HG02970 (cell line): ENCODE results near the gene FMC1.

Experiments
- ATAC-seq: cut with Tn5 transposase; IDR thresholded peaks from one replicate; pipeline ENCODE4 v1.9.1; 2021; ENCODE audit warnings: mild to moderate bottlenecking, moderate library complexity, moderate number of reproducible peaks; ENCODE audit not compliant: unreplicated experiment, low FRiP score

FMC1 gene

GRCh38 chr7:139370301-139370942 is 29.3 kb downstream of the FMC1 start:
- no peak for ATAC-seq

- ATAC-seq: no peak
Measured at GRCh38 chr7:139370943-139371313, 29.8 kb downstream of the FMC1 start.

- ATAC-seq: no peak
Measured at GRCh38 chr7:139374246-139374645, 33.1 kb downstream of the FMC1 start.

- ATAC-seq: no peak
Measured at GRCh38 chr7:139382439-139382838, 41.3 kb downstream of the FMC1 start.

- no peak for ATAC-seq
Measured at GRCh38 chr7:139384611-139385010, 43.5 kb downstream of the FMC1 start.

- ATAC-seq: no peak
Measured at GRCh38 chr7:139387594-139387993, 46.5 kb downstream of the FMC1 start.

- ATAC-seq: no peak
Measured at GRCh38 chr7:139389091-139389490, 48.0 kb downstream of the FMC1 start.

GRCh38 chr7:139389774-139390173 is 48.6 kb downstream of the FMC1 start:
- ATAC-seq: no peak

- ATAC-seq: no peak
Measured at GRCh38 chr7:139393621-139394211, 52.6 kb downstream of the FMC1 start.

- no peak for ATAC-seq
Measured at GRCh38 chr7:139394540-139394939, 53.4 kb downstream of the FMC1 start.
